ENCODE results near the gene HOPX. TPM values are rescaled to one million over a fixed set of nuclear protein-coding genes. Genes with fewer than 3 reads are reported as not detected.
A peak's percentile ranks its signal among the peaks of the same experiment; 100 is the strongest.
"Not testable (repeated sequence)": the region's sequence is repeated elsewhere in the genome, so short reads cannot be mapped to it uniquely, and the experiment has no call there.

HOPX gene, protein sequence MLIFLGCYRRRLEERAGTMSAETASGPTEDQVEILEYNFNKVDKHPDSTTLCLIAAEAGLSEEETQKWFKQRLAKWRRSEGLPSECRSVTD
- 0.54 TPM for total RNA-seq (ENCODE audit: unreplicated experiment)
- long read RNA-seq, partial matches to known transcripts = 0 of 2 reads
- long read RNA-seq, other reads (novel, unspliced or antisense) = 0 of 2 reads

DNA sequence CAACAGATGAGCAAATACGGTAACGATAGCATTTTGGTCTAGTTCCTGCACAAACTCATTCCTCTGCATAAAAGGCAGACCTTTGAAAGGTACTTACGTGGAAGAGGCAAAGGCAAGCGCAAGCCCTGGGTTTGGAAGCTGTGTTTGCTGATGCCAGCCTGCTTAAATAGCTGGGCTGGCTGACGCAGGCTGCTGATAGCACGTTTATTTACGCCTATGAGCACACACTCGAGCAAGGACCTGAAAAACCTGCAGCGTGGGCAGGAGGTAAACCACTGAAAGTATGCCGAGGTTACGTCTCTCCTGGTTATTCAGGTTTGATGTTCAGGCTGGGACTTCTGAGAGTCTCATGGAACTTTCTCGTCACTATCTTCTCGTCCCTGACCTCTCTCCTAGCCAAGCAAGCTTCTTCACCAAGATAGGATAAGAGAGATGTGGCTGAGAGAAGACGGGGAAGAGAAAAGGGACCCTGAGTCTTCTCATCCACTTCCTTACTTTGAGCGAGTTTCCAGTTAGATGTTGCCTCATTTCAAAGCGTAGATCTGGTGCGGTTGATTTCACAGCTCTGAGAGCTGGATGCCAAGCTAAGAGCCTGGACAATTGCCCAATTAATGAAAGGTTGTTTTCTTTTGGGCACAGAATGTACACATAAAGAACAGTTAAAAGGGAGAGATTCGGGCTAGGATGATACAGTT is at the start of gene HOPX:
HOPX (minus strand) TSS at position 139 of the 695 bp plus-strand sequence. CDS start 23,480 bp downstream, outside the sequence.
- DNase-seq = no peak
- no peak for TF ChIP-seq CTCF (IDR thresholded peaks at IDR 0.05; ENCODE audit: partially characterized antibody, unreplicated experiment)
- peaks cover 29% of the 10 kb centered on the region for H3K4me1 Mint-ChIP-seq (ENCODE audit: low read depth, unreplicated experiment)
- H3K9me3 Mint-ChIP-seq (ENCODE audit: unreplicated experiment) = no peaks in the 10 kb centered on the region
- peaks cover 4% of the 10 kb centered on the region for H3K27me3 Mint-ChIP-seq (ENCODE audit: unreplicated experiment)
- no peaks in the 10 kb centered on the region for H3K36me3 Mint-ChIP-seq (ENCODE audit: unreplicated experiment)
- H3K4me3 Mint-ChIP-seq (ENCODE audit: unreplicated experiment) = peak within 1 kb of the TSS; percentile 63
- peak within 1 kb of the TSS; percentile 95 for H3K27ac Mint-ChIP-seq (ENCODE audit: unreplicated experiment)

DNA sequence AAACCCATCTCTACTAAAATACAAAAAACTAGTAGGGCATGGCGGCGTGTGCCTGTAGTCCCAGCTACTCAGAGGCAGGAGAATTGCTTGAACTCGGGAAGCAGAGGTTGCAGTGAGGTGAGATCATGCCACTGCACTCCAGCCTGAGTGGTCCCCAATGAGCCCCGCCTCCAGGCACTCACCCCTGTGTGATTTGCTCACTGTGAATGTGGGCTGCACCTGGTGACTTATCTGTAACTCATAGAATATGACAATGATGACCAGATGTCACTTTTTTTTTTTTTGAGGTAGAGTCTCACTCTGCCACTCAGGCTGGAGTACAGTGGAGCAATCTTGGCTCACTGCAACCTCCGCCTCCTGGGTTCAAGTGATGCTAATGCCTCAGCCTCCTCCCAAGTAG is 49.0 kb upstream of the HOPX start:
- H3K4me3 Mint-ChIP-seq (ENCODE audit: unreplicated experiment) = no peak overlapping the region
- DNase-seq = no peak
- H3K9me3 Mint-ChIP-seq (ENCODE audit: unreplicated experiment) = no peaks in the 10 kb centered on the region
- H3K36me3 Mint-ChIP-seq (ENCODE audit: unreplicated experiment) = peaks cover 4% of the 10 kb centered on the region
- H3K4me1 Mint-ChIP-seq (ENCODE audit: low read depth, unreplicated experiment) = peaks cover 14% of the 10 kb centered on the region
- H3K27me3 Mint-ChIP-seq (ENCODE audit: unreplicated experiment) = peaks cover 7% of the 10 kb centered on the region
- H3K27ac Mint-ChIP-seq (ENCODE audit: unreplicated experiment) = no peak overlapping the region
- TF ChIP-seq CTCF (IDR thresholded peaks at IDR 0.05; ENCODE audit: partially characterized antibody, unreplicated experiment) = no peak

- H3K9me3 Mint-ChIP-seq (ENCODE audit: unreplicated experiment) = no peaks in the 10 kb centered on the region
- H3K36me3 Mint-ChIP-seq (ENCODE audit: unreplicated experiment) = peaks cover 4% of the 10 kb centered on the region
- H3K4me1 Mint-ChIP-seq (ENCODE audit: low read depth, unreplicated experiment) = peaks cover 14% of the 10 kb centered on the region
- no peak for DNase-seq
- TF ChIP-seq CTCF (IDR thresholded peaks at IDR 0.05; ENCODE audit: partially characterized antibody, unreplicated experiment) = no peak
- no peak overlapping the region for H3K27ac Mint-ChIP-seq (ENCODE audit: unreplicated experiment)
- H3K4me3 Mint-ChIP-seq (ENCODE audit: unreplicated experiment) = no peak overlapping the region
- peaks cover 7% of the 10 kb centered on the region for H3K27me3 Mint-ChIP-seq (ENCODE audit: unreplicated experiment)
These were observed 47.4 kb upstream of the HOPX start for GRCh38 chr4:56728512-56728911.

- Mint-ChIP-seq H3K27me3 (ENCODE audit: unreplicated experiment) (peaks cover 3% of the 10 kb centered on the region), H3K4me1 (ENCODE audit: low read depth, unreplicated experiment) (peaks cover 6% of the 10 kb centered on the region), H3K36me3 (ENCODE audit: unreplicated experiment) (no peaks in the 10 kb centered on the region), H3K4me3 (ENCODE audit: unreplicated experiment) (no peak overlapping the region), H3K27ac (ENCODE audit: unreplicated experiment) (no peak overlapping the region), H3K9me3 (ENCODE audit: unreplicated experiment) (no peaks in the 10 kb centered on the region)
- no peak for DNase-seq
- no peak for TF ChIP-seq CTCF (IDR thresholded peaks at IDR 0.05; ENCODE audit: partially characterized antibody, unreplicated experiment)
These were observed 46.1 kb upstream of the HOPX start for GRCh38 chr4:56727150-56727549.

DNA sequence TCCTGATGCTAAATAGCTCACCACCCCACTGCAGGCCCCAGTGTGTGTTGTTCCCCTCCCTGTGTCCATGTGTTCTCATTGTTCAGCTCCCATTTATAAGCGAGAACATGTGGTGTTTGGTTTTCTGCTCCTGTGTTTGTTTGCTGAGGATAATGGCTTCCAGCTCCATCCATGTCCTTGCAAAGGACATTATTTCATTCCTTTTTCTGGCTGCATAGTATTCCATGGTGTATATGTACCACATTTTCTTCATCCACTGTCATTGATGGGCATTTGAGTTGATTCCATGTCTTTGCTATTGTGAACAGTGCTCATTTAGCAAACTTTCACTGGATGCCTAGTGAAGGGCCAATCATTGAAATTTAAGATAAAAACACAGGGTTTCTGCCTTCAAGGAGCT is 45.5 kb upstream of the HOPX start:
- not testable (repeated sequence) for H3K4me3 Mint-ChIP-seq (ENCODE audit: unreplicated experiment); DNase-seq; H3K4me1 Mint-ChIP-seq (ENCODE audit: low read depth, unreplicated experiment); H3K36me3 Mint-ChIP-seq (ENCODE audit: unreplicated experiment); H3K27ac Mint-ChIP-seq (ENCODE audit: unreplicated experiment); H3K27me3 Mint-ChIP-seq (ENCODE audit: unreplicated experiment); H3K9me3 Mint-ChIP-seq (ENCODE audit: unreplicated experiment)
